HepG2 (cell line): ENCODE results near the gene A3GALT2. TPM values are rescaled to one million over a fixed set of nuclear protein-coding genes. Genes with fewer than 3 reads are reported as not detected.

Source experiments
- ATAC-seq: fragments of 200-7000 bp; cut with Tn5 transposase; 3 replicates; pipeline ENCODE4 v1.9.1; 2020; ENCODE audit warnings: mild to moderate bottlenecking, moderate library complexity
- BruUV-seq: library from RNA; stranded (reverse); fragments of 400-500 nt; replicated peaks from 2 replicates; lab custom pipeline; 2021; lab: Mats Ljungman, UMichigan
- CTCF ChIA-PET: fragments of 300-600 bp; formaldehyde crosslinking; extraction: SDS; loops from one replicate; lab custom pipeline; 2021; ENCODE audit warnings: low total read pairs, inconsistent platforms, low intra/inter-chr PET ratio; lab: Yijun Ruan, JAX
- POLR2A ChIA-PET: fragments of 350-600 bp; sonication (Branson Sonifier 250); formaldehyde crosslinking; loops from one replicate; lab custom pipeline; 2020; ENCODE audit warnings: antibody characterized with exemption, inconsistent platforms; lab: Yijun Ruan, JAX
- DNase-seq: peaks from one replicate; pipeline ENCODE4 v3.0.0-alpha.2; 2015; ENCODE audit warnings: low spot score
- FAIRE-seq: peaks from 3 replicates; lab custom pipeline; 2011; peaks lifted over from hg19 to GRCh38; lab: Jason Lieb, UNC
- H2AFZ ChIP-seq: one replicate; pipeline ENCODE4 v1.6.1; 2011; ENCODE audit warnings: low read length, inconsistent platforms
- H3K27ac ChIP-seq: fragments of 300-600 bp; 3 replicates; pipeline ENCODE4 v1.8.0; 2011; ENCODE audit warnings: mixed run types, mild to moderate bottlenecking, mixed read lengths, low read length, inconsistent platforms; ENCODE audit not compliant: insufficient read depth; ENCODE audit errors: extremely low read length
- H3K27me3 ChIP-seq, 2 experiments: fragments of 200-600 bp in 1 of 2; 2 replicates in 1 of 2; 3 replicates in 1 of 2; pipeline versions ENCODE4 v1.6.0 to v1.8.0; 2011; ENCODE audit warnings: low read length in 2 of 2, mild to moderate bottlenecking in 2 of 2, moderate library complexity in 2 of 2, inconsistent platforms in 1 of 2; ENCODE audit not compliant: insufficient read depth in 2 of 2, control insufficient read depth in 1 of 2
- H3K36me3 ChIP-seq, 2 experiments: fragments of 200-600 bp in 1 of 2; replicated peaks in 1 of 2; 2 replicates in 1 of 2; 3 replicates in 1 of 2; pipeline versions ENCODE4 v1.5.1 to v1.8.0; 2011; ENCODE audit warnings: low read length in 2 of 2, inconsistent platforms in 1 of 2; ENCODE audit not compliant: insufficient read depth in 2 of 2, control insufficient read depth in 1 of 2
- H3K4me1 ChIP-seq: 2 replicates; pipeline ENCODE4 v1.5.1; 2012; ENCODE audit warnings: low read length, inconsistent platforms; ENCODE audit not compliant: insufficient read depth
- H3K4me2 ChIP-seq: 2 replicates; pipeline ENCODE4 v1.6.0; 2011; ENCODE audit warnings: low read depth, low read length, inconsistent platforms
- H3K4me3 ChIP-seq, 3 experiments: fragments of 200-600 bp in 1 of 3; sonication (generic), shearing (Covaris generic) in 1 of 3; replicated peaks in 1 of 3; 2 replicates each; pipeline ENCODE4 v1.5.1; 2011 to 2016; ENCODE audit warnings: low read length in 3 of 3, inconsistent platforms in 2 of 3, low read depth in 2 of 3, mild to moderate bottlenecking in 2 of 3, control low read depth in 1 of 3, mixed read lengths in 1 of 3; ENCODE audit not compliant: insufficient read depth in 1 of 3
- H3K79me2 ChIP-seq: one replicate; pipeline ENCODE4 v1.6.1; 2011; ENCODE audit warnings: low read length, inconsistent platforms; ENCODE audit not compliant: insufficient read depth
- H3K9ac ChIP-seq: 2 replicates; pipeline ENCODE4 v1.6.0; 2011; ENCODE audit warnings: mild to moderate bottlenecking, low read depth, low read length, inconsistent platforms; ENCODE audit not compliant: insufficient read depth
- H3K9me3 ChIP-seq: 2 replicates; pipeline ENCODE4 v1.5.1; 2012; ENCODE audit warnings: mild to moderate bottlenecking, low read length
- H4K20me1 ChIP-seq: 2 replicates; pipeline ENCODE4 v1.6.0; 2011; ENCODE audit warnings: inconsistent platforms, mild to moderate bottlenecking, low read length, moderate library complexity; ENCODE audit not compliant: insufficient read depth
- AHDC1 ChIP-seq: sonication (generic); formaldehyde crosslinking; IDR thresholded peaks from 2 replicates; pipeline ENCODE4 v1.5.1; 2020; ENCODE audit warnings: mild to moderate bottlenecking, missing genetic modification reagents, borderline replicate concordance
- CENPX ChIP-seq: sonication (generic); formaldehyde crosslinking; IDR thresholded peaks from 2 replicates; pipeline ENCODE4 v1.9.0; 2021; ENCODE audit warnings: mild to moderate bottlenecking, missing genetic modification reagents, moderate library complexity
- FOXA1 ChIP-seq, 2 experiments: fragments of 450-650 bp in 1 of 2; sonication (generic) in 1 of 2; formaldehyde crosslinking in 1 of 2; IDR thresholded peaks; 2 replicates each; pipeline versions ENCODE4 v1.4.0 to v1.6.1; 2016 to 2020; ENCODE audit warnings: missing genetic modification reagents in 1 of 2
- KDM2A ChIP-seq: sonication (generic); formaldehyde crosslinking; IDR thresholded peaks from 2 replicates; pipeline ENCODE4 v1.4.0; 2020; ENCODE audit warnings: low read depth, missing genetic modification reagents, borderline replicate concordance
- NRL ChIP-seq: sonication (generic); formaldehyde crosslinking; IDR thresholded peaks from 2 replicates; pipeline ENCODE4 v1.5.0; 2020; ENCODE audit warnings: missing genetic modification reagents, mild to moderate bottlenecking, moderate library complexity, borderline replicate concordance
- POLR2G ChIP-seq: fragments of 200-400 bp; formaldehyde crosslinking; IDR thresholded peaks from 2 replicates; pipeline ENCODE4 v1.6.1; 2018; ENCODE audit warnings: mild to moderate bottlenecking, low read depth, low read length, moderate library complexity
- ZNF24 ChIP-seq: fragments of 450-650 bp; IDR thresholded peaks from 2 replicates; pipeline ENCODE4 v1.6.1; 2017; ENCODE audit warnings: antibody characterized with exemption, mild to moderate bottlenecking
- ZNF354B ChIP-seq: sonication (generic); formaldehyde crosslinking; IDR thresholded peaks from 2 replicates; pipeline ENCODE4 v1.8.0; 2022; ENCODE audit warnings: mild to moderate bottlenecking, missing genetic modification reagents
- ZNF512B ChIP-seq: sonication (generic); formaldehyde crosslinking; IDR thresholded peaks from 2 replicates; pipeline ENCODE4 v1.5.1; 2020; ENCODE audit warnings: missing genetic modification reagents, mild to moderate bottlenecking, borderline replicate concordance
- WGBS: methylation state at CpG from one replicate; pipeline ENCODE4 v1.1.6; 2017; ENCODE audit warnings: low lambda C conversion rate; 5-methylcytosine and 5-hydroxymethylcytosine counted together
- in situ Hi-C: cut with HindIII; loops from 2 replicates; pipeline ENCODE4 v1.10.0; 2017; ENCODE audit warnings: low pct_unique_long_range_greater_than_20kb; ENCODE audit not compliant: extremely low pct_ligation_motif_present
- intact Hi-C: fragments of 100-400 bp; cut with micrococcal nuclease; formaldehyde crosslinking; loops from one replicate; pipeline ENCODE4 v1.10.0; 2022; ENCODE audit not compliant: unreplicated experiment
- polyA plus RNA-seq, 8 experiments: library from polyadenylated mRNA; depleted of rRNA in 3 of 8; stranded (reverse) in 7 of 8; unstranded in 1 of 8; fragments of >200 nt; fragmentation: Illumina TruSeq in 4 of 8; extraction: Trizol in 4 of 8; gene quantifications; 2 replicates each; pipeline versions ENCODE4 v1.2.1 to v1.2.3, GENCODE V29; 2011 to 2016; ENCODE audit warnings: low read depth in 4 of 8, missing spikeins in 1 of 8, mixed read lengths in 1 of 8; ENCODE audit not compliant: insufficient read depth in 1 of 8
- total RNA-seq, 5 experiments: library from RNA; depleted of rRNA; stranded (reverse); fragments of >200 nt; fragmentation: Illumina TruSeq; extraction: Trizol; gene quantifications; 2 replicates each; pipeline ENCODE4 v1.2.3, GENCODE V29; 2016; ENCODE audit warnings: low read depth in 1 of 5

Gene A3GALT2
- total and polyA plus RNA-seq, 2 of the 13 experiments (the other 11 are each of a cell fraction or from before 2014, with no cell fraction given), result not detected

- ATAC-seq, result no peak
- intact Hi-C loops (no loop called here), in situ Hi-C loops (no loop called here)
- no peak for FAIRE-seq
- TF ChIP-seq POLR2G (0 out of 2 replicates have a peak, but pooled peaks have one; percentile 16), ZNF24 (no peak)
- Histone ChIP-seq H3K27ac (no peak overlapping the region), H3K9ac (no peak overlapping the region), H3K79me2 (no peaks in the 10 kb centered on the region), H2AFZ (no peak overlapping the region), H3K4me1 (no peaks in the 10 kb centered on the region), H3K27me3 (peaks cover 2 to 19% of the 10 kb centered on the region in 2 experiments; a peak in 4 of 5 replicates), H3K9me3 (no peaks in the 10 kb centered on the region), H3K4me3 (no peak overlapping the region), H4K20me1 (peaks cover 15% of the 10 kb centered on the region; the same call in 1 of the 2 replicates), H3K36me3 (peaks cover 28 to 44% of the 10 kb centered on the region in 2 experiments), H3K4me2 (no peak overlapping the region)
- DNase-seq, result no peak
- no TSS peak for BruUV-seq
- POLR2A ChIA-PET, result interaction anchor here (1.1 kb wide), 1 partner anchor 20 kb away, joined by 3 read pairs; no protein-coding TSS in a partner anchor
- CTCF ChIA-PET, result no interaction called here
- whole genome bisulfite sequencing, result 94% methylated on average over 6 of the region's 6 CpGs
Observed at GRCh38 chr1:33322109-33322508, 1.2 kb upstream of the A3GALT2 start.

GRCh38 chr1:33321178-33321577 is 280 bp upstream of the A3GALT2 start:
- Histone ChIP-seq H2AFZ (no peak overlapping the region), H3K4me1 (no peaks in the 10 kb centered on the region), H4K20me1 (peaks cover 15% of the 10 kb centered on the region; the same call in 1 of the 2 replicates), H3K36me3 (peaks cover 21 to 34% of the 10 kb centered on the region in 2 experiments), H3K4me3 (no peak overlapping the region), H3K4me2 (no peak overlapping the region), H3K27me3 (peaks cover 6 to 28% of the 10 kb centered on the region in 2 experiments; a peak in 4 of 5 replicates), H3K9ac (no peak overlapping the region), H3K27ac (no peak overlapping the region), H3K9me3 (no peaks in the 10 kb centered on the region), H3K79me2 (no peaks in the 10 kb centered on the region)
- WGBS, result 61% methylated on average over 5 of the region's 5 CpGs
- CTCF ChIA-PET, result no interaction called here
- BruUV-seq, result no TSS peak
- in situ Hi-C loops (no loop called here), intact Hi-C loops (no loop called here)
- ATAC-seq (peak; percentile 22), FAIRE-seq (no peak), DNase-seq (no peak)
- POLR2A ChIA-PET, result interaction anchor here (0.8 to 1.5 kb wide), 5 partner anchors 17 to 64 kb away, joined by 3 to 5 read pairs (median 3); no protein-coding TSS in a partner anchor
- TF ChIP-seq ZNF354B, result no peak
- no peak for TF ChIP-seq FOXA1 (IDR thresholded peaks at IDR 0.05)
- no peak for TF ChIP-seq FOXA1 (CRISPR knock-in tag; IDR thresholded peaks at IDR 0.05)
- TF ChIP-seq ZNF512B (CRISPR knock-in tag), result no peak
- TF ChIP-seq KDM2A (CRISPR knock-in tag), result peak; percentile 52; the same call in 1 of the 2 replicates
- no peak for TF ChIP-seq CENPX (CRISPR knock-in tag)
- no peak for TF ChIP-seq NRL (CRISPR knock-in tag)
- no peak for TF ChIP-seq AHDC1 (CRISPR knock-in tag)
